HG02678 (cell line): Measurements from ENCODE around the gene TPMT.
"Not testable (repeated sequence)": the region's sequence is repeated elsewhere in the genome, so short reads cannot be mapped to it uniquely, and the experiment has no call there.

Experiments
- ATAC-seq: cut with Tn5 transposase; IDR thresholded peaks from one replicate; pipeline ENCODE4 v1.9.1; 2021; ENCODE audit warnings: mild to moderate bottlenecking, moderate library complexity; ENCODE audit not compliant: unreplicated experiment

The TPMT gene

DNA sequence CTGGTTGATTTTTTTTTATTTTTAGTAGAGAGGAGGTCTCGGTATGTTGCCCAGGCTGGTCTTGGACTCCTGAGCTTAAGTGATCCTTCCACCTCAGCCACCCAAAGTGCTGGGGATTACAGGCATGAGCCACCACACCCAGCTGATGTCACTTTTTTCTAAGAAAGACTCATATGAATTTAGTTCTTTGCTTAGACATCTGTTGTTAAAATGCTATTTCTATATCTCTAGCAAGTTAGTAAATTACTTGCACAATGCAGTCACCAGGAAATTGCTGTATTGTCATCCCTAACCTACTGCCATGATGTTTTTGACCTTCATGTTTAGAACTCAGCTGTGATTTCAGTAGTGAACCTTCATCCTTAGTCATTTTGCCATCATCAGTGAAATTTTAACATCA lies 6.0 kb upstream of the TPMT start:
- ATAC-seq: no peak

DNA sequence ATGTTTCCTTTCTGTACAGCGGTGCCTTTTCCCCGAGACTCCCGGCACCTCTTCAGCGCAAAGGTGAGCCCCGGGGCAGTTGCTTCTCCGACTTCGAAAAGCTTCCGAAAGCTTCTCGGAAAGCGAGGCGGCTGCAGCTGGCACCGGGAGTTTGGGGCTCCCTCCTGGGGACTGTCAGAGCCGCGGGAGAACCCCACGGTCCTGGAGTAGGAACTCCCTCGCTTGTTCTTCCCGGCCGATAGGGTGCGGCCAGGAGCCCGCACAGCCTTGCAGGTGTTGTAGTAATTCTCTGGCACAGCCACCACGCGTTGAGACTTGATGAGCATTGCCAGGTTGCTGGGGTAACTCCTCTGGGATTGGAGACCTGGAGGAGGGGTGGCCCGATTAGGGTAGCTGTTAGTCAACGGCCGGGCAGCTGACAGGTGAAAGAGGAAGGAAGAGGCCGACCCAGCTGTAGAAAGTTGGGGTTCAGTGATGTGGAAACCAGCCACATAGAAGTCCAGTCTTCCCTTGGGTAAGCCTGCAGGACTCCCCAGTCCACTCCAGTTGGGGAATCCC lies 1.1 kb upstream of the TPMT start:
- ATAC-seq: peak; percentile 33

DNA sequence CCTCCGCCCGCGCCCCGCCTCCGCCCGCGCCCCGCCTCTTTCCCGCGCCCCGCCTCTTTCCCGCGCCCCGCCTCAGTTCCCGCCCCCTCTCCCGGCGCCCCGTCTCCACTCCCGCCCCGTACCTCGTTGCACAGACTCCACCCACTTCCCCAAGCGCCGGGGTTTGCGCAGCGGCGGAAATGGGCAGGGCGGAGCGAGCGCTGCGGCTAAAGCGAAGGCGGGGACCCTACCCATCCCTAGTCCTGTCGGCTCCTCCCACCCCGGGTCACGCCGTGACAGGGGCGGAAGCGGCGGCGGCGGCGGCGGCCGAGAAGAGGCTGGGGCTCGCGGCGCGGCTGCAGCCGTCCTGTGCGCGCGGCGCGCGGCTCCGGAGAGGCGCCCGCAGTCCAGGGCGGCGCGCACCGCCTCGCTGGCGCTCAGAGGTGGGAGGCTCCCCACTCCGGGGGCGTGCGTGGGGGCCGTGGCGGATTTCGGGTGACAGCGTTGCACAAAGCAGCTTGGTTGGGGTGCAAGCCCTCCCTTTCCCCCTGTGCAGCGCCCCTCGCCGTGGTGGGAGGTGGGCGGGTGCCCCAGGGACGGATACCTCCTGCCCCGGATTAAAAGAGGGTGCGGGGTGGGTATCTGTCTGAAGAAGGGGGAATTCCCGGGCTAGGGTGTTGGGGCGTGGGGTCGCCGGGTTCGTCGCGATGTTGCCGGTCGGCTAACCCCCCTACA lies 430 bp upstream of the TPMT start, which contains the start of gene KDM1B:
Gene KDM1B, plus strand, starts transcription at position 273 of the 714 bp plus-strand sequence. CDS start 4,474 bp downstream, outside the sequence.
- ATAC-seq: peak; percentile 85

DNA sequence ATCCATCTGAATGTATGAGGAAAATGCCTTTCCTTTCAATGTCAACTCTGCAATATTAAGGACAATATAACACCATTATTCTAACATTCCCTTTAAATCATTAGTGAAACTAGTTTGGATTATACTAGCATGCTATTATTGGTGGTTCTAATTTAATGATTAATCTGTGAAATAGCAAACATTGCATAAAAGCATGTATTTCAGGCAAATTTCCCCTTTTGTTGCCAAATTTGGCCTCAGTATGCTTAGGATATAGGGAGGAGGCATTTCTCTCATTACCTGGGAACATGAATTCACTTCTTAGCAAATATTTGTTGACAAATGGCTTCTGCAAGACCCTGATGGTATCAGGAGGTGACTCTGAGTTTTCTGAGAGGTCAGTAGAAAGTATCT lies 1.6 kb downstream of the TPMT start:
- no peak for ATAC-seq

DNA sequence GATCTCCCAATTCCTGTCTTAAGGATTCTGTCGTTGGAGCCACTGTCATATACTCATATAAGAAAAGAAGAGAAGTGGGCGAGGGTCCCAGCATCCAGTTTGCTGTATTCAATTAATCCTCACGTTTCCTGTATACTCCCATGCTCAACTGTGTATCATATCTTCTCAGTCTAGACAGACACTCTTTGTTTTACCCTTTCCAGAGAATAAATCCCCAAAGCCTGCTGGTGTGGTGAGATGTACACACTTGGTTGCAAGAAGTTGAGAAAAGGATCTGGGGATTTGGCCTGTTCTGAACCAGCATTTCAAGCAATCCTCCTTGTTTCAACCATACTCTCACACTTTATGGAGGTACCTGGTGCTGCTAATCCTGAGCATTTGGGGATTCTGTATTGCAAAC lies 3.1 kb downstream of the TPMT start:
- no peak for ATAC-seq

DNA sequence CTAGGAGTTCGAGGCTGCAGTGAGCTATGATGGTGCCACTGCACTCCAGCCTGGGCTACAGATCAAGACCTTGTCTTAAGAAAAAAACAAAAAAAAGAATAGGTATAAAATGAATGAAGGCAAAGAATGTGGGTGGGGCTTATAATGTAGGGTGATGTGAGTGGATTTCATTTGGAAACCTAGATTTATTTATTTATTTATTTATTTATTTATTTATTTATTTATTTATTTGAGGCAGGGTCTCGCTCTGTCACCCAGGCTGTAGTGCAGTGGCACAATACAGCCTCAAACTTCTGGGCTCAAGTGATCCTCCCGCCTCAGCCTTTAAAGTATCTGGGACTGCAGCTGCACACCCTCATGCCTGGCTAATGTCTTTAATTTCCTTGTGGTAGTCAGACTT lies 3.5 kb downstream of the TPMT start:
- not testable (repeated sequence) for ATAC-seq

DNA sequence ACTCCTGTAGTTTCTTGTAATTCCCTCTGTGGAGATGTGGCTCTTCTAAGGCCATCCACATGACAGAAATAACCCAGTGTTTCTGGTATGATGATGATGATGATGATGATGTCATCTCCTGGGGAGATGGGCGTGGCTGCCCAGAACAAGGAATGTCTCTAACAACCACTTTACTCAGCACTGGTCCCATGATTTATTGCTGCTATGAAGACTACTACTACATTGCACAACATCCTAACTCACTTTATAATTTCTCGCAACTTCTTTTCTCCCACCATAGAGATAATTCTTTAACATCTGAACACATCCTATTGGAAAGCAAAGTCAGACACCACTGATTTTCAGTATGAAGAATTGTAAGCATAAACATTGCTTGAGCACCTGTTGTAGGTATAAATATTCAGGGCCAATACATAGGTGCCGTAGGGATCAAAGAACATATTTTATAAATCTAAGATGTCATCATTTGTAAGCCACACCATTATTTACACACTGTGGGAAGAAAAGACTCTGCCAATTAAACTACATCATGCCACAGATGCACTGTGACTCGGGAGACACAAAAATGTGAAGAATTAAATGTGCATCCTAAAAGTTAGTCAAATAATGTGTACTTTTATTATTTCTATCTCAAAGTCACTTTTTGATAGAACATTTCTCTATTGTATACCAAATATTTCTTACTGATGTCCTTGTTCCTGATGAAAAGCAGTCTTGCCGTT lies 6.4 kb downstream of the TPMT start:
- ATAC-seq: no peak

DNA sequence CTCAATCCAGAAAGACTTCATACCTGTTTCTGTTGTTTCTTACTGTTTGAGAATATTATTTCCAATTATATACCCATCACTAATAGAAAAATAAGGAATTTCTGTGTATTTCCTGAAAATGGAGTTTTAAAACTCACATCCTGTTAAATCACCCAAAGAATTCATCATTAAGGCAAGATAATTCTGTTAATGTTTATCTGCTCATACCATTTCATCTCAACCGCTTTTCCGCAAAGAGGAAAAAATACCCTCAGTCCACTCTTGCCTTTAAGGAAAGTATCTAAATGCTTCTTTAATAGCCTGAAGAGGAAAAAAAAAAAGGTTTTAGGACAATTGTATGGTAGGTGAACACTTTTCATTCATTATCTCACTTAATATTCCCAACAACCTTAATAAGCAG lies 7.3 kb downstream of the TPMT start:
- ATAC-seq: no peak

DNA sequence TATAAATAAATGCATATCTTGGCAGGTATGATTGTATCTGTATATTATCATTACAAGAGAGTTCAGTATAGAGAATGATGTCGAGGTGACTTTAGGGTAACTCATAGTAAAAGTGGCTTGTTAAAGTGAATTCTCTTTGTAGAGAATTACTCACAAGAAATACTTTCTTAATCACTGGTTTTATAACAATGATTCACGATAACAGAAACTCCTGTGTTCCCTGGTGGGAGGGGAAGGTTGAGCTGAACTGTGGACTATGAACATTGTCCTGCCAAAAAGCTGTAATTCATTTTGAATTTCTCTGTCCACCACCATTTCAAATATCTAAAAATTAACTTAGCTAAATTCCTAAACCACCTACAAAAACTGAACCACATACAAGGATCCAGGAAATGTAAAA lies 7.7 kb downstream of the TPMT start:
- ATAC-seq: no peak

DNA sequence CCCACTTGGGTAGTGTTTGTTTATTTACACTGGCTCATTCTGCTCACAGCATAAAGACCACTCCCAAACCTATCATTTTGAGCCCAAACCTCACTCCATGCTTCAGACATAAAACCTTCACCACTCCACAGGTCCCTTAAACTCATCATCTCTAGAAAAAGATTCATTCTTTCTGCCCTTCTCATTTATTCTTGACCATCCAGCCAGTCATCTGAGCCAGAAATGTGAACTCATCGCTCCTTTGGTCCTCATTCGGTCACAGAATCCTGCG lies 12.4 kb downstream of the TPMT start:
- no peak for ATAC-seq

DNA sequence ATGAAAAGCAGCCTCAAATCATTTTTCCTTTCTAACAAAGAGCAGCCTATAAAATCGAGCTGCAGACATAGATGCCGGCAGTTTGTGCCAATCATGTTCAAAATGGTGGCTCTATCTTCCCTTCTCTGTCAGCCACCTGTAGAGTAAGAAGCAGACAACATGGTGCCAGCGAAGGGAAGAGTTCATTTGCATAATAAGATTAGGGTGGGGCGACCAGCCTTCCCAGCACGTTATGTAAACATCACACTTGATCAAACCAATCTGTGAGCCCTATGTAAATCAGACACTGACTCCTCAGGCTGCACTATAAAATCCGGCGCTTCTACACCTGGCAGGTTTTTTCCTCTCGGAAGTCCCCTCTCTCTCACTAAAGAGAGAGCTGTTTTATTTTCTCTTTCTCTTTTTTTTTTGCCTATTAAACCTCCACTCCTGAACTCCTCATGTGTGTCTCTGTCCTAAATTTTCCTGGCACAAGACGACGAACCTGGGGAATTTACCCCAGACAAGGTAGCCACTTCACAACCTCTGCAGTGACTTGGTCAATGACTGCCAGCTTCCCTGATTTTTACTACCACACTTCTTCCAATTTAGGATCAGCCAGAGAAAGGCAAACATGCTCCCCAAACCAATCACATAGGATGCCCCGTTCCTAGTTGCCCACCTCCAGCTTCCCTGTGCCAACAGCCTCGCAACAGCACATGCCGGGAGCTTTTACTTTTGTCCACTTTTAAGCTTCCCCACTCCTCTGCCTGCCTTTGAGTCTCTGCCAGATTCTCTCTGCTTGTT lies 12.9 kb downstream of the TPMT start:
- ATAC-seq: no peak

DNA sequence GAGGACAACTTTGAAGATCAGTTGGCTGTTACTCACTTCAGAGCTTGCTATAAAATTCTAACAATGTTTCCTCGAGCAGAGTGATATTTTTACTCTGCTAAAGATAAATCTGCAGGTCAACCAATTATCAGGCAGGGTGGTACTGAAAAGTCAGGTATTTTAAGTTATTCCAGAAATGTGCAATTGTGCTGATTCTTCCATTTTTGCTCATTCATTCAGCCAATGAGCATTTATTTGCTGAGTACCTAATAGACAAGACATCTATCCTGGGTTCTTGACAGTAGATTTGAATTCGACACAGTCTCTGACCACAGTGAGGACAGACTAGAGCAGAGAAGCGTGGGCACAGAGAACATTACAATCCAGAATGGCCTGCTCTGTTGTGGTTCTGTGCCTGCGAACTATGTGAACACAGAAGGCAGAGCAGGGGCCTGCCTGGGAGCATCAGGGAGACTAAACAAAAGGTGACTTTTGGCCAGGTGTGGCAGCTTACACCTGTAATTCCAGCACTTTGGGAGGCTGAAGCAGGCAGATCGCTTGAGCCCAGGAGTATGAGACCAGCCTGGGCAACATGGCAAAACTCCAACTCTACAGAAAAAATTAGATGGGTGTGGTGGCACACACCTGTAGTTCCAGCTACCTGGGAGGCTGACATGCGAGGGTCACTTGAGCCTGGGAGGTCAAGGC lies 14.8 kb downstream of the TPMT start:
- no peak for ATAC-seq

DNA sequence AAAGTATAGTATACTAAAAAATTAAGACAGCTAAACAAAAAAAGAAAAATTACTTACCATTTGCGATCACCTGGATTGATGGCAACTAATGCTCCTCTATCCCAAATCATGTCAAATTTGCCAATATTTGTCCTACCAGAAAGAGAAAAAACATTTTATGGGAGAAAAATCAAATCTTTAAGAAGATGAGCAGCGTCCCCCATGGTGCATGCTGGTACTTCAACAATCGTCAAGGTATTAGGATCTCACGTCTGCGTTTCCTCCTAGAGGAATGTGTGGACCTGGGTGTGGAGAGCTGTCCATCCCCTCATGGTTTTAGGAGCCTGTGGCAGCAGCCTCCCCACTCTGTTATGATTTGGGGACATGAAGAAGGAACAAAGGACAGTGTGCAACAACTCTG lies 16.0 kb downstream of the TPMT start:
- ATAC-seq: no peak

DNA sequence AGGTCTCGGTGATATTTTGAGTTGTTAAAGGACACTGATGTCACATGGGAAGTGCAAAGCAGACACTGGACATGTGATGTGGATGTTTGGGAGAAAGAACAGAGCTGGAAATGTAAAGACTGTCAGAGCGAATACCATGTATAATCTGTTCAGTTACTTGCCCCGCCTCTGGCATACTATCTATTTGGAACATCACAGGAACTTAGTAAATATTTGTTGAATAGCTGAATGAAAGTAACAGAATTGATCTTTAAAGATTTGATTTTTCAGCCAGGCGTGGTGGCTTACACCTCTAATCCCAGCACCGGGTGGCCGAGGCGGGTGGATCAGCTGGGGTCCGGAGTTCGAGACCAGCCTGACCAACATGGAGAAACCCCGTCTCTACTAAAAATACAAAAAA lies 18.6 kb downstream of the TPMT start:
- no peak for ATAC-seq

DNA sequence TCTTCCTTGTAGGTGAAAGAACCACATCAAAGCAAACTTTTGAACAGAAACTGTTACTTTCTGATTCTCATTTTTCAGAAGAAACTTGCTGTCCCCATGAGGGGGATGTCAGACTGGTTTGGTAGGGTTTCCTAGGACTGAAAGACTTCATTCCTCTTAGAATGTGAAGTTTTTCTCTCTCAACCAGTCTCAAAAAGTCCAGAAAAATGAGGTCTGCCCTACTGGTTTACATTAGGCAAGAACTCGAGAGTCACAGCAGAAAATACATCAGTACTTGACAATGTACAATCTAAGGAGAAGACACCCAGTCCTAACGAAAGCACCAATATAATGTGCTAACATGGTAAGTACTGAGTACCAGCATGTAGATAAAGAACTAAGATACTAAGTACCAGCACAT lies 19.7 kb downstream of the TPMT start:
- ATAC-seq: no peak

DNA sequence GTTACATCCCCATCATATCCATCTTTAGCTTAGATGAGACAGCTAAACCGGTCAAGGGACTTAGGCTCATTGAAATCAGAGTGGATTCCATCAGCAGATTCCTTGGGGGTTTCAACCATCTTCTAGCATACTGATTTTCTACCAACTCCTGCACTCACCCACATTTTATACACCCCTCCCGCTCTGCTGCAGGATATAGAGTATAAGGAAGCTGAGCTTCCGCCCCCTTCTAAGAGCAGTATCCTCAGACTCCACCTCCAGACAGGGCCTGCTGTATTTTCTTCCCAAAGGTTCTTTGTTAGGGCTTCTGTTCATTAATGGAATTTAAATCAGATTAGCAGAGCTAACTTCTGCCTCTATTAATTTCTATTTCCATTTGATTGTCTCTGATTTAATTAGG lies 22.5 kb downstream of the TPMT start:
- no peak for ATAC-seq

DNA sequence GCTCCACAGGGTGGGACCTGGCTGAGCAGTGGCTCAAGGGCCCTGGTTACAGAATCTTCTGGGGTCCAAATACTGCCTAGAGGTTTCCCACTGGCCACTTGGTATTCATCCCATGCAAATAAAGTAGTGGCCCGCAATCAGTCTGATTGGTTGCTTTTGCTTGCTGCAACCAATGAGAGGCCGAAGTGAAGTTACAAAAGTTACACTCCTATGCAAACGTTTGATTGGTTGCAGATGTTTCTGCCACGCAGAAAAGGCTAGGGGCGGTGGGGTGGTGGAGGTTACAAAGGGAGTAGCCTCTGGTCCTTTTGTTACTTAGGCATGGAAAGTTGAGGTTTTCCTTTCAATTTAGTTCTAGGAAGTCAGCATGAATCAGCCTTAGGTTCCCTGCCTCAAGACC lies 28.8 kb downstream of the TPMT start:
- no peak for ATAC-seq

DNA sequence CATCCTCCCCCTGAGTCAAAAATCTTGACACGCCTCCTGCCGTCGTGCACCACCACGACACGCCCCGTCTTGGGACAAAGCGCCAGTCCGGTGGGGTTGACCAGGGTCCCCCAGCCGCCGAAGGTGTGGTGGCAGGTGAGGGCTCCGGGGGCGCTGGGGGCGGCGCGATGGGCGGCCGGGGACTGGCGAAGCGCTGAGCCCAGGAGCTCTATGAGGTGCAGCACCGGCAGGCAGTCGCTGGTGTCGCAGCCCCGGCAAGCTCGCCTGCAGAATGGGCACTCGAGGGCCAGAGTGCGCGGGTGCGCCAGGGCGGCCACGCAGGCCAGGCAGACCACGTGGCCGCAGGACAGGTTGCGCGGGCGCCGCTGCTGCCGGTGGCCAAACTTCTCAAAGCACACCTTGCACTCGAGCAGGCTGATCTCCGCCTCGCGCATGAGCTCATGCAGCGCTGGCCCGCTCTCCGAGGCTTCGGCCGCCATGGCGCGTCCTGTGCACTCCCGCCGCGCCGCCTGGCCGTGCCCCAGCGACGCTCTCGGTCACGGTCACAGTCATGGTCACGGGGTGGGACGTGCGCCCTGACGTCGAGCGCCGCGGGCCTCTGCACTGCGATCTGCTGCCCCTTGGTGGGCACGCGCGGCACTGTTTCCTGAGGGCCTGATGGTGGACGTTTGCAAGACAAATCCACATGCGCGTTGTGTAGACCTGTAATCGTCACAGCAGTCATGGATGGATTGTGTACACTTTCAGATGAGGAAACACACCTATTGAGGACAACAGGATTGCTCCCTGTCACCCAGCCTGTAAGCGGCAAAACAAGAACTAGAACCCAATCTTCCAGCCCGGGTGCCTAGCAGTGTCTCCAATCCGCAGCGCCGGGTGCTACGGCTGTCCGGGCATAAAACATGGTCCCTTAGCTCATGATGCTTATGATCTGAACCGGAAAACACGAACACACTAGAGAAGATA lies 32.5 kb downstream of the TPMT start, which contains the start of gene NHLRC1:
Gene NHLRC1, minus strand, starts transcription at position 550 of the 966 bp plus-strand sequence. Its CDS starts 71 bp downstream, at position 479.
- ATAC-seq: peak; percentile 100

DNA sequence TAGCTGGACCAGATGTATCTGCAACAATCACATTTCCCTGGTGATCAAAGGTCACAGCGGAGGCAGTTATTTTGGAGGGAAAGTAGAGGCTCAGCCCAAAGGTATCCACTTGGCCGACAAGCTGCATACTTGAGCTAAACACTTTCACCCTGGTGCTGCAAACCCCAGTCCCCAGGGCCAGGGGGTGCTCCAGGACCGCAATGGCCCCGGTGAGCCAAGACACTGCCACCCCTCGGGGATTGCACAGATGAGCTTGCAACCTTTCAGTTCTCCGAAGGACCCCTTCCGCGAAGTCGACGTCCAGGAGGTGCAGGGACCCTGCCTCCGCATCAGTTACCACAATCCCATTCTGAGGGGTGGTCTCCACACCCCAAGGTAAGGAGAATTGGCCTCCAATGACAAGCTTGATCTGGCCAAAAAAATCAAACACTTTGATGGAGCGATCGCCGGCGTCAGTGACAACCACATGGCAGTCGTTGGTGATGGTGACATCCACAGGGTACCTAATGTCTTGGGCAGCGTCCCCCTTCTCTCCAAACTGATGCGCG lies 33.2 kb downstream of the TPMT start:
- no peak for ATAC-seq

DNA sequence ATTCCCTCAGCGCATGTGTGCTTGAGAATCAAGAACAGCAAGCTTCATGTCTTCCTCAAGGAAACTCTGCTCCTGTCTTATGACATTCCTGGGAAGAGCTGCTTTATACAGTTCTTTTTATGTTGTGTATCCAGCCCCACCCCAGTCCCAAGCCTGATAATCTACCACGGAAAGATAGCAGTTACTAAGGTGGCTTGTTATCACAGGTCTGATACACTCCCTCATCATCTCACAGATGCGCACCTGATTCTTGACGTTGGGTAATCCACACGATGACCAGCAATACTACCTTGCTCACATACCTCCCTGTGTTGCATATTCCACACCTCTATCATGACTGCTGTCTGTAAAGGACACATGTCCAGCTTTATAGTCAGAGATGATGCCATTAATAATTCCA lies 35.6 kb downstream of the TPMT start:
- no peak for ATAC-seq
